HG02623 (cell line): ENCODE measurements around the gene OR2M5.

Experiments
- ATAC-seq: cut with Tn5 transposase; IDR thresholded peaks from one replicate; pipeline ENCODE4 v1.9.1; 2021; ENCODE audit warnings: moderate library complexity; ENCODE audit not compliant: unreplicated experiment

The OR2M5 gene

GRCh38 chr1:248144513-248145198, at the start of gene OR2M5:
OR2M5 (plus strand) TSS chr1:248145148; CDS start chr1:248145148, 0 bp downstream.
- no peak for ATAC-seq

GRCh38 chr1:248098529-248098928, 46.4 kb upstream of the OR2M5 start:
- no peak for ATAC-seq

GRCh38 chr1:248102847-248103246, 42.1 kb upstream of the OR2M5 start:
- no peak for ATAC-seq

GRCh38 chr1:248111157-248111556, 33.8 kb upstream of the OR2M5 start:
- ATAC-seq, result no peak

GRCh38 chr1:248114890-248115289, 30.1 kb upstream of the OR2M5 start:
- ATAC-seq, result no peak

- ATAC-seq, result no peak
Observed at GRCh38 chr1:248127653-248128052, 17.3 kb upstream of the OR2M5 start.

GRCh38 chr1:248136811-248137210, 8.1 kb upstream of the OR2M5 start:
- no peak for ATAC-seq

GRCh38 chr1:248140846-248141245, 4.1 kb upstream of the OR2M5 start:
- ATAC-seq, result no peak

GRCh38 chr1:248143311-248143710, 1.6 kb upstream of the OR2M5 start:
- ATAC-seq, result no peak

GRCh38 chr1:248152056-248152827, 7.3 kb downstream of the OR2M5 start:
- no peak for ATAC-seq

GRCh38 chr1:248155927-248156326, 11.0 kb downstream of the OR2M5 start:
- ATAC-seq, result no peak

GRCh38 chr1:248158758-248159157, 13.8 kb downstream of the OR2M5 start:
- no peak for ATAC-seq

- ATAC-seq, result no peak
Observed at GRCh38 chr1:248164031-248164430, 19.1 kb downstream of the OR2M5 start.

GRCh38 chr1:248165186-248165585, 20.2 kb downstream of the OR2M5 start:
- ATAC-seq, result no peak

GRCh38 chr1:248174521-248174920, 29.6 kb downstream of the OR2M5 start, which contains the start of gene OR2M2:
OR2M2 (plus strand) TSS chr1:248174821; CDS start chr1:248179986, 5,165 bp downstream.
- no peak for ATAC-seq

- ATAC-seq, result peak; percentile 64
Observed at GRCh38 chr1:248183996-248184395, 39.0 kb downstream of the OR2M5 start.

GRCh38 chr1:248187363-248187762, 42.4 kb downstream of the OR2M5 start:
- no peak for ATAC-seq

GRCh38 chr1:248189026-248189425, 44.1 kb downstream of the OR2M5 start:
- ATAC-seq, result no peak

- no peak for ATAC-seq
Observed at GRCh38 chr1:248194117-248194516, 49.2 kb downstream of the OR2M5 start.
